Measurements from ENCODE around the gene ESPNL.

Gene ESPNL

GRCh38 chr2:238097988-238098871 lies 1.9 kb upstream of the ESPNL start:
- DNase-seq (ENCODE audit: low read depth), result peak; percentile 2

- DNase-seq (ENCODE audit: low read depth), result no peak
Measured at GRCh38 chr2:238098901-238099713, 1.0 kb upstream of the ESPNL start.

DNA sequence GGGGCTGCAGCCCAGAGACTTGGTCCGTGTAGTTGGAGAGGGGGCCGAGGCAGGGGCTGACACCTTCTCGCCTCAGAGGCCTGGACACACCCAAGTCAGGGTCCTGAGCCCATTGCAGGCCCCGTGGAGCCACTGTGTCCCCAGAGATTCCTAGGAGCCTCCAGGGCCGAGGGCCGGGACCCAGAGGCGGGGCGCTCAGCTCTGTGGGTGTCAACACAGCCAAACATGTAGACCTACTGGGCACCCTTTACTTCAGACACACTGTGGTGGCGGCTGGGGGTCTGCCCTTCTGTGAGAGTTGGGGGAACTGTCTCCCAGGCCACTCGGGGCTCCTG lies 459 bp upstream of the ESPNL start:
- no peak for DNase-seq (ENCODE audit: low read depth)

DNA sequence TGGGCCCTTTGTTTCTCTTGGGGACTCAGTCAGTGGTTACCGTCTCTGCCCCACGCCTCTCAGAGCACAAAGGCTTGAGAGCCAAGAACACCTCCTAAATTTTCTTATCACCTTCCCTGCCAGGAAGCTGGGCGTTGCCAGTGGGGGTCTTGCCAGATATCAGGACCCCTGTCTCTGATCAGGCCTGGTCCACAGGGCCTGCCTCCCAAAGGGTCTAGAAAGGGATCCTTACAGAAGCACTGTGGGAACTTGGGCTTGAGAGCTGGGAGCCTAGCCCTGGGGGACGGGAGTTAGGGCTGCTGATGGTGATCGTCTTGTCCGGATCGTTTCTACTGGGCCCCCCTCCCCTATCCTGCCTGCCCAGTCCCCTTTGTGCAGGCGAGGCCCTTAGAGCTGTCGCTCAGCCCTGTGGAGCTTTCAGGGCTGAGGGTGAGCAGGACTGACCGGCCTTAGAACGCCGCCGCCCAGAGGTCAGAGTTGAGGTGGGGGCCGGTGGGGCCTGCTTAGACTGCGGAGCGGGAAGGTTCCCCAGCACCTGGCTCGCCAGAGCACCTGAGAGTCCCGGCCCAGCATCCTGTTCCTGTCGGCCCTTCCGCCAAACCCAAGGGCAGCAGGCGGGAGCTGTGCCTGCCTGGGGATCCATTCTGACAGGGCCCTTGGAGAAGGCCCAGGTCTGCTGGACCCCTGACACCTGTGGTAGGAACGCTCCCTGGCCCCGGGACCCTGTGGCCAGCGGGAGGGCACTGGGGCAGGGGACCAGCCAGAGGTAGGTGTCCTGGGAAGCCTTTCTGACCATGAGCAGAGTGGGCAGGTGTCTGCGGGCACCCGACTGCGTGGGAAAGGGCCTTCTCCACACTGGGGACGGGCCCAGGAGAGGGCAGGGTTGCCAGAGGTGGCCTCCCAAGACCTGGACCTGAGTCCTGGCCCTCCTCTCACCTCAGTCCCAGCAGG lies 956 bp downstream of the ESPNL start:
- DNase-seq (ENCODE audit: low read depth), result no peak

DNA sequence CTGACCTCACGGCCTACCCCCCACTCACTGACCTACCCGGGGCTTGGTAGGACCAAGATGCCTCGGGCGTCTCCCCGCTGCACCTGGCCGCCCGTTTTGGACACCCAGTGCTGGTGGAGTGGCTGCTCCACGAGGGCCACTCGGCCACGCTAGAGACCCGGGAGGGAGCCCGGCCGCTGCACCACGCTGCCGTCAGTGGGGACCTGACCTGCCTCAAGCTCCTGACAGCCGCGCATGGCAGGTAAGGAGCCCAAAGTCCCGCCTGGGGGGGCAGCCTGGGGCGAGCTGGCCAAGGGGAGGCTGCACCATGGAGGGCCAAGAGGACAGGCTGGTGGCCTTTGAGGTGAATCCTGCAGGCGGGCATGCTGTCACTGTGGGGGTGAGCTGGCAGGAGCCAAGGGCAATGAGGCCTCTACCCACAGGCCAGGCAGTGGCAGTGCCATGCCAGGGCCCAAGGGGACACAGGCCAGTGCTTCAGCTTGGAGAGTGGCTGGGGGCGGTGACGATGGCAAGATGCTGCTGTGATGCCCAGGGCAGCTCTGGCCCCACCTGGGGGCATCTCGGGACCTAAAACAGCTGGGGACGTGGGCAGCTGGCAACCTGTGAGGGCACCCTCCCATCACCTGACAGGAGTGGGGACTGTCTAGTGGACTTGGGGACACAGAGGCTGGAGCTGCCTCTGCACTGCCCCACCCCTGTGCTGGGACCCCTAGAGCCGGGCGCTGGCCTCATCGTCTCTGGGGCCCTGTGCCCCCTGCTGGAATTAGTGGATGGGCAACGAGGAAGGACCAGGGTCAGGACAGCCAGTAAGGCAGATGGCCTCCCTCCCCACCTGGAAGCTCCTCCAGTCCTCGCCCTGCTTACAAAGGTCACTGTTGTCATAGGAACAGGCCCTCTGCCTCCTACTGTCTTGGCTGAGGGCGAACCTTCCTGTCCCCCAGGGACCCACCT lies 2.0 kb downstream of the ESPNL start:
- no peak for DNase-seq (ENCODE audit: low read depth)

DNA sequence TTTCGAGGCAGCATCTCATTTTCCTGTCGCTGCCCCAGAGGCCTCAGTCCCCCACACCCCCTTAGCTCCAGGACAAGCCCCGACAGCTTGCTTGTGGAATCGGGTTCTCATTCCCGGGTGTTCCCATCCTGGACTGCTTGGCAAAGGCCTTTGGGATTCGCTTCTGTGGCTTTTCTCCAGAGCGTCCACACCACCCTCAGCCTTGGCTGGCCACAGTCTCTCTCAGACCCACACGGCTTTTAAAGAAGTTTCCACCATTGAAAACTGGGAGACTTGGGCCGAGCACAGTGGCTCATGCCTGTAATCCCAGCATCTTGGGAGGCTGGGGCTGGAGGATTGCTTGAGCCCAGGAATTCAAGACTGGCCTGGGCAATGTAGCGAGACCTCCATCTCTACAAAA lies 2.7 kb downstream of the ESPNL start:
- DNase-seq (ENCODE audit: low read depth), result no peak

DNA sequence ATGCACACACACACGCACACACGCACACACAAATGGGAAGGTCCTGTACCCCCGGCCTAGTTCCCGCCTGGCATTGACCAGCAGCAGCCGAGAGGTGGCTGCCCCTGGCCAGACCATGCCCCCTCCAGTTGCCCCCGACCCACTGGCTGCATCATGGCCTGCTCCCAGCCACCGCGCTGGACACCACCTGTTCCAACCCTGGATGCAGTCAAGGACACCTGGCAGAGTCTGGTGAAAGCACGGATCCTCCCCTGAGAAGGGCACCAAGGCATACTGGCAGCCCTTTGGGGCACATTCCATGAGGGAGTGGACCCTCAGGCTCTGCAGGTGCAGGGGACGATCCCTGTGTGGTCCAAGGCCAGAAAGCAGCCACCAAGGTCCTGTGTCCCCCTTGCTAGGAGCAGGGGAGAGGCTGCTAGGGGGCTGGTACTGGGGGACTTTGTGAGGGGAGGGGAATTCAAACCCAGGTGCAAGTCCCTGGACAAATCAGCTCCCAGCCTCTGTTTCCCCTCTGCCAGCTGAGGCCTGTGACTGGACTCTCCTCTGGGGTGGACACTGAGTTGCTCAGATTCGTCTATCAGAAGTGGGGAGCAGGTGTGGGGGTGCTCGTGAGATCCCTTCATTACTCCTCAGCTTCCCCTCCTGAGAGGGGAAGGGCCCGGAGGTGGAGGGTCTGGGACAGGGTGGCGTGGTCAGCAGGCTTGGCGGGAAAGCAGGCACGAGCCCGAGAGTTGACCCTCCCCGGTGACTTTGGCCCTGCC lies 3.5 kb downstream of the ESPNL start:
- DNase-seq (ENCODE audit: low read depth), result no peak

- DNase-seq (ENCODE audit: low read depth), result no peak
Measured at GRCh38 chr2:238104226-238104690, 4.1 kb downstream of the ESPNL start.

- DNase-seq (ENCODE audit: low read depth), result no peak
Measured at GRCh38 chr2:238104691-238105371, 4.7 kb downstream of the ESPNL start.

DNA sequence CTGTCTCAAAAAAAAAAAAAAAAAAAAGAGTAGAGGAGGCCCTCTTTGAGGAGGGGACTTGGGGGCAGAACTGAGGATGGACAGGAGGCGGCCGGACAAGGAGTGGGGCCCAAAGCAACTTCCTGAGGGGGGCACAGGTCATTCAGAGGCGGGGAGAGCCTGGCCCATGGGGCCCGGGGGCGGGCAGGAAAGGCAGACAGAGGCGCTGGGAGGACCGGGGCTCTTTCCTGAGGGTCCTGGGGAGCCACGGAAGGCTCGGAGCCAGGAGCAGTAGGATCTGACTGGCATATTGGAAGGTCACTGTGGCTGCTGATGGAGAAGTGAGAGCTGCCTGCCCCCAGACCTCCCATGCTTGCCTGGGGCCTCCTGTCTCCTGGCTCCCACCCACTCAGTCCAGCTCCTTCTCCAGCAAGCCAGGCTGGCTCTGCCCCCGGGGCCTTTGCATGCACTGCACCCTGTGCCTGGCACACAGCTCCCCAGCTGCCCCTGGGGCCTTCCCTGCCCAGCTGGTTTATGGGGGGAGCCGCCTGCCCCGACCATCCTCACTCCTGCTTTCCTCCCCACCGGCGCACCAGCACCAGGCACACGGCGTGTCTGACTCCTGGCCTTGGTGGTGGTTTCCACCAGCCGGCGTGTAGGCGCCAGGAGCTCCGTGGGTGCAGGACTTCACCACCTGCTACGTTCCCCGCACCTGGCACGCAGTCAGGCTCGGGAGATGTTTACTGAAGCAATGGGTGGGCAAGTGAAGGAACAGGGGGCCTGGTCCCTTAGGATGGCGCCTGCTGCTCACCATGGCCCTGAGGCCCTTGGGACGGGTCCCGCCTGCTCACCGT lies 5.6 kb downstream of the ESPNL start:
- no peak for DNase-seq (ENCODE audit: low read depth)

GRCh38 chr2:238106339-238106697 lies 6.2 kb downstream of the ESPNL start:
- no peak for DNase-seq (ENCODE audit: low read depth)

- DNase-seq (ENCODE audit: low read depth), result no peak
Measured at GRCh38 chr2:238106698-238107524, 6.8 kb downstream of the ESPNL start.

- no peak for DNase-seq (ENCODE audit: low read depth)
Measured at GRCh38 chr2:238107525-238108422, 7.6 kb downstream of the ESPNL start.

DNA sequence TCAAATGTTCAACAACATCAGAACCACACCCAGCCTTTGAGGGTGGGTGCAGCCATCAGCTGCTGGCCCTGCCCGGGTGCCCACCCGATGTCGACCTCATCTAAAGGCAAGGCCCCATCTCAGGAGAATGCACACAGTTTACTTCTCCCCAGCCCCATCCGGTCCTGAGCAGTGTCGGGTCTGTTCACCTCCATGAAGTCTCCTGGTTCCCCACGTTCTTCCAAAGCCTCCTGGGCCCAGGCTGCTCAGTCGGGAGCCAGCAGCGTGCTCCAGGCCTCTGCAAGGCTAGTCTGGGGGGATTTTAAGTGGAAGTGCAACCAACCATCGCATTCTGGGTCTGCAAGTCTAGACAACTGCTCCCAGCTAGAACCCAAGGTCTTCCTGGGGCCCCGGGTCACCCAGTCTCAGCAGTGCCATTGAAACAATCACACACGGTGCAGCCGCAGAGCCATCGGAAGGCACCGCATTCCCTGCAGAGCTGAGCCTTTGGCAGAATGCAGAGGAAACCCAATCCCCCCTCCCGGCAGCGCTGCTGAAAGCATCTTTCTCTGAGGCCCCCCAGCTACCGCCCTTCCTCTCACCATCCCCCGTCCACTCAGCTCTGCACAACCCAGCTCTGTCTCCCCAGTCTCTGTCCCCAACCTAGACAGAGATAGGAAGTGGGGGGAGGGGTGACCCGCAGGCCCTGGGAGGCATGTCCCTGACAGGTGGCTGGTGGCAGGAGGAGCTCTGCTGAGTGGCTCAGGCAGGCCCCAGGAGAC lies 8.5 kb downstream of the ESPNL start:
- DNase-seq (ENCODE audit: low read depth), result no peak

- no peak for DNase-seq (ENCODE audit: low read depth)
Measured at GRCh38 chr2:238113611-238114010, 13.5 kb downstream of the ESPNL start.

GRCh38 chr2:238114331-238114841 lies 14.2 kb downstream of the ESPNL start:
- no peak for DNase-seq (ENCODE audit: low read depth)
